ENCODE results near the gene FRMD5.
A peak's percentile ranks its signal among the peaks of the same experiment; 100 is the strongest.
"Not testable (repeated sequence)": the region's sequence is repeated elsewhere in the genome, so short reads cannot be mapped to it uniquely, and the experiment has no call there.

The FRMD5 gene

DNA sequence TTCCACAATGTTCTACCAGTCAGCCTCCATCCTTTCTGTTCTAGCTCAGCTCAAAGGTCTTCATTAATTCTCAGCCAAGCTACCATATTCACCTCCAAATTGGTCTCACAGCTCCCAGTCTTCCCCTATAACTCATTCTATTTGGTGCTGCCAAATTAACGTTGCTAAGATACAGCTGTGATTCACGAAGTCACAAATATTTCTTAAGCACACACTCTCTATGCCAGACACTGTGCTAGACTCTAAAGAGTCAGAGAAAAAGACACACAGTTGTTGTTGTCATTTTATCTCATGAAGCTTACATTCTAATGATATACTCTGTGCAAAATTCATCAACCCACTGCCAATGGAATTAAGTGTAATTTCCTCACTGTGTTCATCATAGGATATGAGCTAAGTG, 102.8 kb downstream of the FRMD5 start:
- peak; percentile 47 for DNase-seq (ENCODE audit: low read depth)

DNA sequence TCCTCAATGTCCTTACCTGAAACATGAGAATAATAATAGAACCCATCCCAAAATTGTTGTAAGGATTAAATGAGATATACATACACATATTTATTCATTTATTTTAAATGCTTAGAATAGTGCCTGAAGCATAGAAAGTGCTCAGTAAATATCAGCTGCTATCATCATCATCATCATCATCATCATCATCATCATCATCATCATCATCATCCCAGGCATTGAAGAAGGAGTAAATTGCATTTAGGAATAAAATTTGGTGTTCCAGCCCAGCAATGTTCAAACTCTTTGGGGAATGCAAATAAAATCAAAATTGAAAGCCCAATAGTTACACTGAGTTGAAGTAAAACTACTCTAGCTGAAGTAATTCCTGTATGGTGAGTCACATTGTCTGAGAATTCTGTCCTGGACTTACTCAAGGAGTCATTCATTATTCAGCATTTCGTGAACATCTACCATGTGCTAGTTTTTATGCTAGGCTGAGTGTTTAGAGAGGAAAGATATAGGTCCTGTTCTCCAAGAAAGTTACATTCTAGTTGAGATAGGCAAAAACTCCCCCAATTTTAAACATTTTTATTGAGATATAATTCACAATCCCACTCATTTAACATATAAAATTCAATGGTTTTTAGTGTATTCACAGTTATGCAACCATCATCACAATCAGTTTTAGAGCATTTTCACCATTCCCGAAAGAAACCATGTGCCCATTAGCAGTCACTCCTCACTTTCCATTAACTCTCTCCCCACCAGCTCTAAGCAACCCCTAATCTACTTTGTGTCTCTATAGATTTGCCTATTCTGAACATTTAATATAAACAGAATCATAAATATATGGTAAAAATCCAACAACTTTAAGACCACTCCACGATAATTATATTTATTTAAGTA, 107.2 kb downstream of the FRMD5 start:
- DNase-seq (ENCODE audit: low read depth): peak; percentile 79

DNA sequence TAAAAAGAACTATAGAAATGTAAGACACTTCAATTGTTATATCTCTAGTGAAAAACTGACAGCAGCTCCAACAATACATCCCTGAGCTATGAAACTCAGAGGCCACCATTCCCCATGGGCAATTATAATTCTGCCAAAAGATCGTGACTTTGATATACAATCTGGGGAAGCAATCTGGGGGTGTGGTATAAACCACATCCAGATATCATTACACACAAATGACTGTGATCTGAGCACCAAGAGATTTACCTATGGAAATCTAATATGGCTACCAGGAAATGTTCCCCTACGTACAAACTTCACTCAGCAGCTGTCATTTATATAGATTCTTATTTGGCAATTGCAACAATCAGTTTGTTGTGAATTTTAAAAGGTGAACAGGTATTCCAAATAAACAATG, 110.3 kb downstream of the FRMD5 start:
- DNase-seq (ENCODE audit: low read depth): no peak

DNA sequence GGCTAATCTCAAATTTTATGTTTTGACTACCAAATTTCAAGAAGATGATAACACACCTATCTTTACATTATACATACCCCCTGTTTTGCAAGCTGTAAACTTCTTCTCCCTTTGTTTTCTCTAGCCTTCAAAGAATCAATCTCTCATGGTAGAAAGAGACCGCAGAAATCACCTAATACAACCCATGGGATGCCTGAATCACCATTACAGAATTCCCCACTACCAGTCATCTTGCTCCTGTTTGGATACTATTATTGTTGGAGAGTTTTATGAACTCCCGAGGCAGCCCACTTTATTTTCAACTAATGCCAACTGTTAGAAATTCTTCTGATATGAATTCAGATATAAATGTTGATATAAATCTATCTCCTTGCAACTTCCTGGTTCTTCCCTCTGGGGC, 110.9 kb downstream of the FRMD5 start:
- no peak for DNase-seq (ENCODE audit: low read depth)

DNA sequence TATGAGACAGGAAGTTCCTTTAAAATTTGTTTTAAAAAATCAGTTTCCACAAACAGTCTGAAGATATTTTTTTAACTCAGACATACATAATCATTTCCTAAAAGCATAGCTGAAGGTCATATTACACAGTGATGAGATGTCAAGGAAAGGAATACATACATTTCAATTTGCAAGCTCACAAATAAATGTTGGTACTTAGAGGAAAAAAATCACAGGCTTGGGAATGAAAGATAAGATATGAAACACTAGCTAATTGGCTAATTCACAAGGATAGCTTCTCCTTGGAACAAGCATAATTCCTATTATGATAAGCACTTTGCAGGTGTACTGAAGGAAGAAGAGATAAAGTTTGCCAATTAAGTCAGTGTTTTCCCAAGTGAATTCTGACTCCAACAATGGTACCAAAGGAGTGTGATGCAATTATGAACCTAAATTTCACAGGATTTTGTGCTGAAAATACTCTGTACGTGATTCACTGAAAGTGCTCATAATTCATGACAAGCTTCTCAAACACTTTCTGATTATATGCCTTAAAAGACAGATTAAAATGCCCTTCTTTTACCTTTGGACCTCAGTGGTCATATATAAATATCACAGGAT, 112.4 kb downstream of the FRMD5 start:
- no peak for DNase-seq (ENCODE audit: low read depth)

DNA sequence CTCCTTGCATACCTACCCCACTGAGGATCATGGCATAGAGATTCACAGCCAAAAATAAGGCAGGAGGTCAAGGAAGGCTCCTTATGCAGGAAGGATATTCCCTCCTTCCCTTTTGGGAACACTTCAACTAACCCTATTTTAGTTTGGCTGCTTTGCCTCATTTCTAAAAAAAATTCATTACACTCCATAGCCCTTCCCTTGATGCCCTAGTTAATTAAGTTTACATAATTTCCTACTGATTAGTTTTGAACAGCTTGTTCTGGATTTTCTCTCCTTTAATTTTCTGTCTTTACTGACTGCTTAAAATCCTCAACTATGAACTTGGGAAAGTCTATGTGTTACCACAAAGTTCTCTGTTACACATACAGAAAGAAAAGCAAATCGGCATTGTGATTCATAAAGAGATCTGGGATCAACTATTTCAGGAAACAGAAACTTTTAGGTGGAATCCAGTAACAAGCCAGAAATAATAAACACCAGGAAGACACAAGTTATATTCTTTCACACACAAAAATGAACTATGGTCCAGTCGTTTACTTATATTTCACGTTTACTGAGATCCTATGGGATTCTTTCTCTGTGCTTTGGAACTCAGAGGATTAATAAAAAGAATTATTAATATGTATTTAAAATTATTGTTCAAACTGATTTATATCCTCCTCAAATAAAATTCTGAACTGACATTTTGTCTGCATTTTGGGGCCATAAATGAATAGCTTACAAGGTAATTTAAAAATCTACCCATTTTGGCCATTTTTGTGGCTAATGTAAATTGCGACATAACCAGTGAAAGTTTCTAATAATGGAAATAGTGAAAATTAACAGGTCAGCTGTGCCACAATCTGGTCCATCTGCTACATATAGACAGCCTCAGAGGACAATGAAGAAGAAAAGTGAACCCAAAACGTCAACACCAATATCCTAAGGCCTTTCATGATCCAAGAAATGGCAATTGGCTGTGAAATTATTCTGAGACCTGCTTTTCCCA, 113.8 kb downstream of the FRMD5 start:
- DNase-seq (ENCODE audit: low read depth): no peak

DNA sequence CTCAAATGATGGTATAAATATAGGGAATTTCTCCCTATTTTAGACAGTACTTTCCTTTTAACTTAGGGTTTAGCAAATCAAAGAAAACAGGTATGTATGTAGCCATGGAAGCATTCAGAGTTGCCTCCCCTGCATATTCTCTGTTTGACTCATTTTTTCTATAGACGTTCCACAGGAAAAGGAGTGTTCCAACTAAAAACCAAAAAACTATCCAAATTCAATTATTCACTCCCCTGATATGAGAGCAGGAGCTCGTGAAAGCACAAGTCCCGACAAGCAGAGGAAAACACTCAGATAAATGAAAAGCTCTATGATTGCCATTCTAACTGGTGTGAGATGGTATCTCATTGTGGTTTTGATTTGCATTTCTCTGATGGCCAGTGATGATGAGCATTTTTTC, 119.5 kb downstream of the FRMD5 start:
- no peak for DNase-seq (ENCODE audit: low read depth)

DNA sequence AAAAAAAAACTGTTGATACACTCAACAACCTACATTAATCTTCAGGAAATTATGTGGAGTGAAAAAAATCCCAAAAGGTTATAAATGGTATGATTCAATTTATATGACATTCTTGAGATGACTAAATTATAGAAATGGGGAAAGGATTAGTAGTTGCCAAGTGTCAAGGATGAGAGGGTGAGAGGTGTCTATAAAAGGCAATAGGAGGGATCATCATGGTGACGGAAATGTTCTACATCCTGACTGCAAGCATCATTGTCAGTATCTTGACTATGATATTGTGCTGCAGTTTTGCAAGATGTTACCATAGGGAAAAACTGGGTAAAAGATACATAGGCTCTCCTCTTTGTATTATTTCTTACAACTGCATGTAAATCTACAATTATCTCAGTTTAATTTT, 125.6 kb downstream of the FRMD5 start:
- DNase-seq (ENCODE audit: low read depth): no peak

DNA sequence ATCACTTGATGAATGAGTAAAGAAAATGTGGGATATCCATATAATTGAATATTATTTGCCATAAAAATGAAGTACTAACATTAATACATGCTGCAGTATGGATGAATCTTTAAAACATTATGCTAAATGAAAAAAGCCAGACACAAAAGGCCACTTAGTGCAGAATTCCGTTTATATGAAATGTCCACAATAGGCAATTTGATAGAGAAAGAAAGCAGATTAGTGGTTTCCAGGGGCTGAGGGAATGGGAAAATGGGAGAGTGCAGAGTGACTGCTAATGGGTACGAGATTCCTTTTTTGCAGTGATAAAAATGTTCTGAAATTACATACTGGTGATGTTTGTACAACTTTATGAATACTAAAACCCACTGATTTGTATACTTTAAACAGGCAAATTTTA, 126.7 kb downstream of the FRMD5 start:
- no peak for DNase-seq (ENCODE audit: low read depth)

DNA sequence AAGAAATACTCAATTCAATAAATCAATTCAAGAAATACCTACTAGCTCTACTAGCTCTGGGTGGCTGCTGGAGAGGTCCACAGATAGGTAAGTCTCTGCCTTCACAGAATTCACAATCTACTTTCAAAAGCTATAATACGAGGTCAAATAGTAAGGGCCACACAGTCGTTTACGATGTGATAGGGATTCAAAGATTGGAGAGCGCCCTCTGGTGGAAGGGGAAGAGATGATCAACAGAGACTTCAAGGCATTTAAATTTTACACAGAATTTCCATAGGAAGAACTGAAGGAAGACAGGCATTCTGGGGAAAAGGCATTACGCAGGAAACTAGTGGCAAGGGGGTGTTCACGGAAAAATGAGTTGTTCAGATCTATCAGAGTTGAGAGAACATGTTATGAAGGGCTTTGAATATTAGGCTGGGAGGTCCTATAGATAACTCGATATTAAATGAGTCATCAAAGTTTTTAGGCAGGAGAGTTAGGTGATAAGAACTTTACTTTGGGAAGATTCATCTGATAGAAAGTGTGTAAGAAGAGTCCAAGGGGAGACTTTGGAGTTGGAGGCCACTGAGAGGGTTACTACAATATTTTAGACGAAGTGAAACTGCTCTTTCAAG, 128.8 kb downstream of the FRMD5 start:
- DNase-seq (ENCODE audit: low read depth): no peak

DNA sequence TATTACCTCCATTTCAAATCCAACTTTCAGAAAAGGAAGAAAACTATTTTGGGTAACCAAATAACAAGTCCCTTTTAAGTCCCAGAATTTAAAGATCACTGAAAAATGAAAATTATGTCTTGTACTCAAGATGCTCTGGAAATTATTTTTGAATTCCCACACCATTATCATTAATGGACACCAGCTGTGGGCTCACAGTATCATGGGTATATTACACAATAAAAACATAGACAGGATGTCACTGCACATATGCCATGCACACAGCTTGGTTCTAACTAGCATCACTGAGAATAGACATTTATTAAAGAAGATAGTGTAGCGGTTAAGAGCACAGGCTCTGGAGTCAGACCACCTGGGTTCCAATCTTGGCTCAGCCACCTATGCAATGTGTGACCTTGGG, 130.4 kb downstream of the FRMD5 start:
- no peak for DNase-seq (ENCODE audit: low read depth)

DNA sequence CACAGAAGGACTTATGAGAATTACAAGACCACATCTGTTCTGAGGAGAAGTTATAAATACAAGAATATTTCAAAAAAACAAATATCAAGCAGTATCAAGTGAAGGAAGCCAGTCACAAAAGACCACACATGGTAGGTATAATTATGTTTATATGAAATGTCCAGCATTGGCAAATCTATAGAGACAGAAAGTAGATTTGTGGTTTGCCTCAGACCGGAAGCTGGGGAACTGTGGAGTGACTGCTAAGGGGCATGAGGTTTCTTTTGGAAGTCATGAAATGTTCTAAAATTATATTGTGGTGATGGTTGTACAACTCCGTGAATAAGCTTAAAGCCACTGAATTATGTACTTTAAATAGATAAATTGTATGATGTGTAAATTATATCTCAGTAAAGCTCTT, 136.9 kb downstream of the FRMD5 start:
- DNase-seq (ENCODE audit: low read depth): no peak

DNA sequence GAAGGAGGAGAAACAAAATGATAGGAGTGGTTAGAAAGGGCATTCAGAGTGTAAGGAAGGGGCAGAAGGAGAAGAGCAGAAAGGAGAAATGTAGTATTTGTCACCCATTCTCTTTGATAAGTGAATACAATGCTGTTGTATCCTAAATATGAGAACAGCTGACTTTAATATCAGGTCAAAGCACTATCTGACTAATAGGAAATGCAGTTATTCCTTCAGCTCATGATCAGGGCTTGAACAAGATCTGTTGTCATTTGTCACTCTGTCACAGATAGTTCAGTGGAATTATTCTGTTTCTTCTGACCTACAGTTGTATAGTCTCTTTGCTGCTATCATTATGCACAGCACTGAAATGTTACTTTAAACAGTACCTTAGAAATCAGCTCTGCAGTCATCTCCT, 149.4 kb downstream of the FRMD5 start:
- DNase-seq (ENCODE audit: low read depth): no peak

DNA sequence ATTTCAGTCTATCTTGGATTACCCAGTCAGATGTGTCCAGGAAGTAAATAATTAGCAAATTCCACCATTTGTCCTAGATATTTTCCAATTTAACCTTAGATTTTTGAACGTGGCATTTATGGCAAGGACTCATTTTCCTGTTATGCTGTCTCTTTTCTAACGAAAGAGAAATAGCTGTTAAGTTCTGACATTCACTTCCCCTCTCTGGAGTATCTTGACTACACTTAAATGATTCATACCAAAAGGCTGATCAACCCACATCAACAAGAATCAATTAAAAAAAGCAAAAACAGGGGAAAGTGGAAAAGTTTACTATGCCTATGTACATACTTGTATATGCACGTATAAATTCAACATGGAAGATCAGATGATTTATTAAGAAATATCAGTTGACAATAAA, 149.9 kb downstream of the FRMD5 start:
- no peak for DNase-seq (ENCODE audit: low read depth)

DNA sequence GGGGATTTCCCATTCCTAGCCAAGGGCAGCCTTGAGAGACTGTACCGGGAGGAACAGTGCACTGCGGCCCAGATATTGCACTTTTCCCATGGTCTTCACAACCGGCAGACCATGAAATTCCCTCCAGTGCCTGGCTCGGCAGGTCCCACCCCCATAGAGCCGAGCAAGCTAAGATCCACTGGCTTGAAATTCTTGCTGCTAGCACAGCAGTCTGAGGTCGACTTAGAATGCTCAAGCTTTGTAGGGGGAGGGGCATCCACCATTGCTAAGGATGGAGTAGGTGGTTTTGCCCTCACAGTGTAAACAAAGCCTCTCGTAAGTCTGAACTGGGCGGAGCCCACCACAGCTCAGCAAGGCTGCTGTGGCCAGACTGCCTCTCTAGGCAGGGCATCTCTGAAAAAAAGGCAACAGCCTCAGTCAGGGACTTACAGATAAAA, 156.3 kb downstream of the FRMD5 start:
- no peak for DNase-seq (ENCODE audit: low read depth)

DNA sequence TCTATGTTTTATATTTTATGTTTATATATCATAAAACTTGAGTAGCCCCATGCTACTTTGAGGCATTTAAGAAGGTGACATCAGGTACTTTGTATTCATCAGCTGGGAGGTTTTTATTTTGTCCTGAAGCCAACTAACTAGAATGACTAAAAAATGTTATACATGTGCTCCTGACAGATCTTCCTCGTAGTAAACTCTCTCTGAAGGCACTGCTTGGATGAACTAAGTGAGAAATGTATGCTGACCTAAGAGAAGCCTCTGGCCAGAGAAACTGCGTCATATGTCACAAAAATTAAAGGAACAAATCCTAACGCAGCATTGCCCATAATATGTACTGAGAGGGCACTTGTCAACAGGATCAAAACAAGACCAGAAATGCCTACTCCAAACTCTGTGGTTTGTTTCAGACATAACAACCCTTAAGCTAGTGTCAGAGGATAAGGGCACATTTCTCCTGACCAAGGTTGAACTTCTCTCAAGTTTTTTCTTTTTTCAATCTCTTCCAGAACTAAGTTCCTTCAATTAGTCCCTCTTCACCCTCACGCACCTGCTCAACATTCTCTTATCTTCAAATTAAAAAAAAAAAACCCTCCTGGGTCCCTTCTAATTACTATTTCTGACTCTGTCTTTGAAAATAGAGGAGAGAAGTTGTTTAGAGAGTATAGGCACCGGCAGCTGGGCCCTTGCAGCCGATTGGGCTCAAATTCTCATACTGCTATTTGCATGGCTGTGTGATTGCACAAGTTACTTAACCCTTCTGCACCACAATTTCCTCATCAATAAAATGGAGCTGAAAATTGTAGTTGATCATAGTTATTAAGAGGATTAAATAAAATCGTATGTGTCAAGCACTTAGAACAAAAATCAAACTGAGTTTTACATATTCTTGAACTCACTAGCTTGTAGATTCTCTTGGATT, 159.0 kb downstream of the FRMD5 start:
- no peak for DNase-seq (ENCODE audit: low read depth)

DNA sequence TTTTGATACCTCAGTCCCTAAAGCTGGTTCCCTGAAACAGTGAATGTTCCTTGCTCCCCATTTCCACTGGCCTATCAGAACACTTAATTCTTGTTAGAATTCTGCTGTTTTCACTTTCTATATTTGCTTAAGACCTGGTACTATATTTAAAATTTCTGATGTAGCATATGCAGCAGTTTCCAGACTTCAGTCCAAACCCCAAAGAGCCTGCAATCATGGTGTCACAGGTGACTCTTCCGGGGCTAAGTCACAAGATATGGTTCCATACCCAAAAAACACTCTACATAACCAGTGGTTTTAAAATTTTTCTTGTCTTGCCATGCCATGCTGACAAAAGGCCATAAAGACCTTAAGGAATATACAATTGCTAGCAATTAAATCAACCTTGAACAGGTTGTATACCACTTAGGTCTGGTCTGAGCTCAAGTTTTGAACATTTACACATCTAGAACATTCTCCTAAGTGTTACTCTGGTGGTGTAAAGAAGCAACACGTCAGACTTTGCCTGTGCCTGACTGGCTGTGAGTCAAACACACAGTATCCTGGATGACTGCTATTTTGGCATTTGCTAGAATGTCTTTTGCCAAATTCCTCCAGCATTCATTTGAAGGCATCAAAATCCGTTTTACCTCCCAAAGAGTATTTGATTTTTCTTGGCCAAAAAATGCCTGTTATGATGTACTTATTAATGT, 160.0 kb downstream of the FRMD5 start:
- peak; percentile 46 for DNase-seq (ENCODE audit: low read depth)

DNA sequence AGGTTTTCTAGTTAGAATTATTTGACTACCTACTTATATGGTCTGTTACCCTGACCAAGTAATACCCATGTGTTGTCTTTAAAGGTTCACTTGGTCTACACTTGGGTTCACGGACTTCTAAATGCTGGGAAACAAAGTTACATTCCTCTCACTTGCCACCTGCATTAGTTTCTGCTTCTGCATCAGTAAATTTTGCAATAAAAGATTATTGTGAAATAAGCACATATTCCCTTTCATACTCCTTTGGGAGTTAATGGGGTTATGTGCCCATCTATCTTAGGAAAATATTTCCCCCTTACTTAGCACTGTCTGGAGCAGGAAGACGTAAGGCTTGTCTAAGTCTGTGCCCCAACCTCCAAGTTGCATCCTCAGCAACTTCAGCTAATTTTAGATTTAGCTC, 160.7 kb downstream of the FRMD5 start:
- DNase-seq (ENCODE audit: low read depth): no peak

DNA sequence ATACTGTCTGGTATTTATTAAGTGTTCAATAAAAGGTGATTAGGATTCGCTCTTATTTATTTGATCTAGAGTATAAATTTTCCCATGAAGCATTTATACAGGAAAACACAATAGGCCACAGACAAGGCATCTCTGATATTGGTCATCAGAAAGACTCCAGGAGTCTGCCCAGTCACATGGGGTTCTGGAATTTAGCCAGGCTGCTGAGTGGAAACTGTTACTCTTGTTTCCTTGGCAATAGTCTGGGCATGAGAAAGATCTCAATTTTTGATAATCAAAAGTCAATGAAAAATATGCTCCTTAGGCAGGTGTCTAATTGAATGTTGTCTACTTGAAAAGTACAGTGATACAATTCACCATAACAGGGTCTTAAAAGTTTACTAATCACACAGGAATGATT, 161.2 kb downstream of the FRMD5 start:
- no peak for DNase-seq (ENCODE audit: low read depth)

DNA sequence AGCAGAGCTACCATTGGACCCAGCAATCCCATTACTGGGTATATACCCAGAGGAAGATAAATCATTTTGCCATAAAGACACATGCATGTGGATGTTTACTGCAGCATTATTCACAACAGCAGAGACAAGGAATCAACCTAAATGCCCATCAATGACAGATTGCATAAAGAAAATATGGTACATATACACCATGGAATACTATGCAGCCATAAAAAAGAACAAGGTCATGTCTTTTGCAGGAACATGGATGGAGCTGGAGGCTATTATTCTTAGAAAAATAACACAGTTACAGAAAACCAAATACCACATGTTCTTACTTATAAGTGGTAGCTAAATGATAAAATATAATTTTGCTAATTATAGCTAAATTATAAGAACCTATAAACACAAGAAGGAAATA, 162.3 kb downstream of the FRMD5 start:
- DNase-seq (ENCODE audit: low read depth): not testable (repeated sequence)
